NCI-H748 treated with DMSO at 0.1 percent for 48 hours (cell line): ENCODE results near the gene ELOVL2.

Experiments used
- DNase-seq: peaks from one replicate; lab custom pipeline; 2025; lab: John Stamatoyannopoulos, UW

The ELOVL2 gene

GRCh38 chr6:11056871-11057270 lies 12.8 kb upstream of the ELOVL2 start:
- no peak for DNase-seq

DNA sequence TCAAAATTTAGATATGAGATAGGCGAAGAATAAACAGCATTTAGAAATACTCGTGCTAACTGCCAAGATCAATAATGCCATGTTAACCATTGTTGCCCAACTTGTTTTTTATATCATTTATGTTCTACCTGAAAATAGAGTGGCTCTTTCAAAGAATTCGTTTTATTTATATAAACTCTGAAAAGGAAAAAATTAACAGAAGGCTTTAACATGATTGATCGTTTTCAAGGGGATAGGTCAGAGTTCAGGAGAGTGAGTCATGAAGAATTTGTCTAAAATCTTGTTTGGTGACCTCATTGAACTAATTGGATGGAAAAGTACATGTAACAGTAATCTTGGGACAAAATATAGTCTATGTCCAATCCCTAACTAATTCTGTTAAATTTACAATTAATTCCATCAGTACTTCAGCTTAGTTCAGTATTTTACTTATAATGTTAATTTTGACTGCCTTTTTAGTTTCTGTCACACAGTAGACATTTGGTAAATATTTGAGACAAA lies 11.1 kb upstream of the ELOVL2 start:
- DNase-seq = no peak

DNA sequence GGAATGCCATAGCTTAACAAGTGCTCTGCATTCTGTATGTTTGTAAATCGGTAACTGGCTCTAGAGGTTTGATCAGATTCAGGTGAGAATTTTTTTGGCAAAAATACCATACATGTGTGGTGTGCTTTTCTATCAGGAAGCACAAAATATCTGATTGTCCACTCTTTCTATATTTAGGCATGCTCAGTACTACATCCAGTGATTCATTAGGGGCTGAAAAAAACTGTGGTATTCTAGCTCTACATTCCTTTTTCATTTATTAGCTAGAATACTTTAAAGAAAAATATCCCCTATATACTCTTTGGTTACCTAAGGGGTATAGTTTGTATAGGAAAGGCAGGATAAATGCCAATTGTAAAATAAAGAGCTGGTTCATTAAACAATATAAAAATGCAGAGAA lies 10.6 kb upstream of the ELOVL2 start:
- no peak for DNase-seq

DNA sequence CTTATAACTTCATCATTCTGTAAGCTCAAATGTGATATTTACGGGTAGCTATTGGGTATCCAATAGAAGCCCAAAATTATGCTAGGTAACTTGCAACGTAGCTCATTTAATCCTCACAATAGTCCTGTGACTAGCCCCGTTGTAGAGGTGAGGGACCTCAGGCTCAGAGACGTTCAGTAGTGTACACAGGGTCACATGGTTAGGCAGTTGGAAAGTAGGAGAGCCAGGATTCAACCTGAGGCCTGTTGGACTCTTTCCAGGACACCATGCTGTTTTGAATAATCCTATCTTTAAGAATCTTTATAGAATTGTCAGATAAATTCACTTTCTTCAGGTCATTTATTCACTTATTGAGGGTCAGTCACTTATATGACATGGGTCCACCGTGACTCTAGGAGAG lies 9.2 kb upstream of the ELOVL2 start:
- no peak for DNase-seq

- DNase-seq = no peak
Measured at GRCh38 chr6:11050731-11051130, 6.6 kb upstream of the ELOVL2 start.

DNA sequence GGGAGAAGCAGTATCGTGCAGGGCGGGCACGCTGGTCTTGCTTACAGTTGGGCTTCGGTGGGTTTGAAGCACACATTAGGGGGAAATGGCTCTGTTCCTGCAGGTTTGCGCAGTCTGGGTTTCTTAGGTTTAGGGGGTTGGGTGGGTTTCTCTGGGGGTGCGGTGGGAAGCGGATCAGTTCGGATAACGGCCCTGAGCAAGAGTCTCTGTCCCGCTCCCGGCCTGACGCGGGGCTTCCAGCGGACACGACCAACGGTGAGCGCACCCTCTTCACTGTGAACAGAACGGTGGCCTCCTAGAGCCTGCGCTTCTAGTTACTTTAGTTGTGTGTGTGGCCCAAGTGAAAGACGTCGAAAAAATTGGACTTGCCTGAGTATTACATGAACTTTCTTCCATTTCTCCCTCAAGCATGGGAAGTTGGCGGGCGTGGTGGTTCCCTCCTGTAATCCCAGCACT lies 635 bp upstream of the ELOVL2 start:
- DNase-seq = no peak

- DNase-seq = no peak
Measured at GRCh38 chr6:11043378-11043960, 636 bp downstream of the ELOVL2 start.

- DNase-seq = peak; percentile 52
Measured at GRCh38 chr6:11042750-11043377, 1.2 kb downstream of the ELOVL2 start.

GRCh38 chr6:11042025-11042749 lies 1.9 kb downstream of the ELOVL2 start:
- DNase-seq = no peak

DNA sequence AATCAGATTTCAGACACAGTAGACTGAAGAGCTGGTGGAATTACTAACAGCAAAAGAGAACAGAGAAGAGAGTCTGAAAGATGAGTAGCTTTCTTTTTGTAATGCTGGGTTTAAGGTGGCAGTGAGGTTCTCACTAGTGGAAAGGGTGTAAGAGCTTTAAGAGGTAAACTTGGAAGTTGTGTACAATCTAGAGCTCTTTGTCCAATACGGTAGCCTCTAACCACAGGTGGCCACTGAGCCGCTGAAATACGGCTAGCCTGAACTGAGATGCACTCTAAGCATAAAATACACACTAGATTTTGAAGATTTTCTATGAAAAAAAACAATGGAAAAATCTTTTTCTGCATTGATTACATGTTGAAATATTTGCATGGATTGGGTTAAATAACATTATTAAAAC lies 4.0 kb downstream of the ELOVL2 start:
- no peak for DNase-seq

- no peak for DNase-seq
Measured at GRCh38 chr6:11039040-11039439, 5.1 kb downstream of the ELOVL2 start.

- DNase-seq = no peak
Measured at GRCh38 chr6:11036977-11037430, 7.1 kb downstream of the ELOVL2 start.

GRCh38 chr6:11036351-11036740 lies 7.8 kb downstream of the ELOVL2 start:
- DNase-seq = no peak

GRCh38 chr6:11035616-11036350 lies 8.3 kb downstream of the ELOVL2 start:
- DNase-seq = no peak

GRCh38 chr6:11033825-11034224 lies 10.3 kb downstream of the ELOVL2 start:
- no peak for DNase-seq

DNA sequence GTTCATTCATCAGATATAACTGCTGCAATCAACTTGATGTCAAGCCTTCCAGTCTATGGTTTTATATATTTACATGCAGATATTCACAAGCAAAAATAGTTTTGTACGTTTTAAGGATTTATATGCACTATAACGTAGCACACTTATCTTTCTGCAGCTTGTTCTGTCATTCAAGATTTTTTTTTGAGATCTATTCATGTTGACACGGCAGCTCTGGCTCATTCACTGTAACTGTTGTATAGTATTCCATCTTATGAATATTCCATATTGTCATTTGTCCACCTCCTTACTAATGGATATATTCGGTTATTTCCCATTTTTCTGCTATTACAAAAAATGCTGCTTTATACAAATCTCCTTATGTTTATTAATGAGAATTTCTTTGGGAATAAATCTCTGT lies 13.2 kb downstream of the ELOVL2 start:
- no peak for DNase-seq

- DNase-seq = no peak
Measured at GRCh38 chr6:11028959-11029358, 15.1 kb downstream of the ELOVL2 start.

GRCh38 chr6:11027565-11028110 lies 16.5 kb downstream of the ELOVL2 start:
- DNase-seq = no peak

- no peak for DNase-seq
Measured at GRCh38 chr6:11025921-11026635, 18.0 kb downstream of the ELOVL2 start.

DNA sequence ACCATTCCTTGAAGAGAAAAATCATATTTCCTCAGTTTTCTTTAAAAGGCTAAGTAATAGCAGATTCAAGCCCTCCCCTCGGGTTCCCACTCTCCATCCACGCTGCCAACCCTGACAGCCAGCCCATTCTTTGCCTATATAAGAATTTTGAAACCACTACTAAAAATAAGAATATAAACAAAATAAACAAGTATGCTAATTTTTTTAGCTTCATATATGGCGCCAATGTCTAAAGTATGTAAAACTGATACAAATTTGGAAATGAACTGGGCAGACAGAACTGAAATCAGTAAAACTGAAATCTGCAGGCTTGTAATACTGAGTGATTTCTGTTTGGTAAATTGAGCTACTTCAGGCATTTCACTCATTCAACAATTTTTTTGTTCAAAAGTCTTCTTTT lies 19.0 kb downstream of the ELOVL2 start:
- no peak for DNase-seq

GRCh38 chr6:11023032-11023431 lies 21.1 kb downstream of the ELOVL2 start:
- DNase-seq = no peak

DNA sequence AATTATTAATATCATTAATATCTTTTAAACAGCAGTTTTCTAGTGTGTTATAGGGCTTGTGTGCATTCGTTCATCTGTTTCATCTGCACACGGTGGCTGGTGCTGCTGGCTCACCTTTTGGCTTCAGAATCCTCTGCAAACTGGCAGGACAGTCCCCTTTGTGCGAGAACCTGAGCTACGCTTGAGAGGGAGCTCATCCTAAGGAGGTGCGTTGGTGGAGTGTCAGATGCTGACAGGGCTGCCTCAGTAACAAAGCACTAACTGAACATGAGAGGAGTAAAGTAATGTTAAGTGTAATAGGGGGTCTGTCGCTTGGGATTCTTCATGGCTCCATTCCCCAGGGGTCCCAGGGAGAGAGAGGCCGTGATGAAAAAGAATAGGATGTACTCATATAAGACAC lies 22.4 kb downstream of the ELOVL2 start:
- no peak for DNase-seq
